Measurements from ENCODE around the gene NHLRC4.
"Not testable (repeated sequence)": the region's sequence is repeated elsewhere in the genome, so short reads cannot be mapped to it uniquely, and the experiment has no call there.

The NHLRC4 gene

DNA sequence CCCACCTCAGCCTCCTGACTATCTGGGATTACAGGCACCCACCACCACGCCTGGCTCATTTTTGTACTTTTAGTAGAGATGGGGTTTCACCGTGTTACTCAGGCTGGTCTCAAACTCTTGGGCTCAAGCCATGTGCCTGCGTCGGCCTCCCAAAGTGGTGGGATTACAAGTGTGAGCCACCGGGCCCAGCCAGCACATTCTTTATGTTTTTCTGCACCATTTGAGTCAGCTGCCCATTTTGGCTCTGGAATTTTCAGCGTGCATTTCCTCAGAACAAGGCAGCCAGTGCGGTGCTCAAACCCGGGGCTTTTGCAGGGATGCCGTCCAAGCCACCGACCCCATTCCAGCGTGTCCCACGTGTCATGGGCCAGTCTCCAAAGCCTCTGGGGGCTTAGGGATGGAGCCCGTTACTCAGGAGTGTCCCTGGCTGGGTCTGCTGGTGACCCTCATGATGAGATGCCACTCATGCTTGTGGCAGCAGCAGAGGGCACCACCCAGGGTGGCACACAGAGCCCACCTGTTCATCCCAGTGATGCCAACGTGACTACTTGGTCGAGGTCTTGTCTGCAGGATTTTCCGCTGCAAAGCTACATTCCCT is 19.3 kb downstream of the NHLRC4 start:
- DNase-seq = no peak

DNA sequence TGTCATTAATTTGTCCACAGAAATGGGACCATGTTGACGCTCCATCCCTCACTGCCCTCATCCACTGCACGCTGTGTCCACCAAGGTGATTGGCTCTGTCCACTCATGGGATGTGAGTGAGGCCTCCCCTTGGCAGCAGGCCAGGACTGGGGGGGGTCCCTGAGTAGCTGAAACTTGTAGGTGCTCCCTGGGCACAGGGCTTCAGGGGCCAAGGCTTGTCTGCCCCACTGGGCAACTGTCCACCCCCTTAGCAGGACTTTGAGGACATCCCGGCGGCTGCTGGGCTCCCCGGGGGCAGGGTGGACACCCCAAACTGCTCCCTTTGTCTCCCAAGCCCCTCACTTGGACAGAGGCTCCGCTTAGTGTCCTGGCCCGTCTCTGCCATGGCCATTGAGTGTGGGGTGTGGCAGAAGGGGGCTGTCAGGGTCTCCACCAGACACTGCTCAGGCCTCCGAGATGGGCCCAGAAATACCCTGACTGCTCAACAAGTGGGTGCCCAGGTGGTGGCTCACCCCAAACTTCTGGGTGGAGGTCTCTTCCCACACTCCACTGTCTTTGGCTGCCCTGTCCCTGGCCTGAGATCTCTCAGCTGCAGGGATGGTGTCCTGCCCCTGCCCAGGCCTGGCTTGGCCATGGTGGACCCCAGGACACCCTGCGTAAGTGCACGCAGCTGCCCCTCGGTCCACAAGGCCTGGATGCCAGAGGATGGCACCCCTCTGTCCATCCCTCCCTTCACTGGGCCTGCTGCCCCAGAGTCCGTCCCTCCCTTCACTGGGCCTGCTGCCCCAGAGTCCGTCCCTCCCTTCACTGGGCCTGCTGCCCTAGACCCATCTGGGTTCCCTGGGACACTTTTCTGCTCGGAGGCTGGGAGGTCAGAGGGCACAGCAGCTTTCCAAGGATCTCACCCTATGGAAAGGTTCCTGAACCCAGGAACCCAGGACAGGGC is 20.1 kb downstream of the NHLRC4 start:
- DNase-seq = no peak

DNA sequence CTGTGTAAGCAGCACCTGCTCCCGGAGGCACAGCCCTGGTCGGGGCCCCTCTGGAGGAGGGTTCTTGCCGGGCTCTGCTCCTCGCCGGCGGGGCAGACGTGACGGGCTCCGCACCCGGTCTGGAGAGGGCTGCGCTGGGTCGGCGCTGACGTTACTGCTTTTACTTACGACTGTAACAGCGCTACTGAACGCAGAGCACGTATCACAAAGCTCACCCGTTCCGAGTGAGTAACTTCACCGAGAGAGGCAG is 21.8 kb downstream of the NHLRC4 start:
- peak; percentile 68 for DNase-seq

DNA sequence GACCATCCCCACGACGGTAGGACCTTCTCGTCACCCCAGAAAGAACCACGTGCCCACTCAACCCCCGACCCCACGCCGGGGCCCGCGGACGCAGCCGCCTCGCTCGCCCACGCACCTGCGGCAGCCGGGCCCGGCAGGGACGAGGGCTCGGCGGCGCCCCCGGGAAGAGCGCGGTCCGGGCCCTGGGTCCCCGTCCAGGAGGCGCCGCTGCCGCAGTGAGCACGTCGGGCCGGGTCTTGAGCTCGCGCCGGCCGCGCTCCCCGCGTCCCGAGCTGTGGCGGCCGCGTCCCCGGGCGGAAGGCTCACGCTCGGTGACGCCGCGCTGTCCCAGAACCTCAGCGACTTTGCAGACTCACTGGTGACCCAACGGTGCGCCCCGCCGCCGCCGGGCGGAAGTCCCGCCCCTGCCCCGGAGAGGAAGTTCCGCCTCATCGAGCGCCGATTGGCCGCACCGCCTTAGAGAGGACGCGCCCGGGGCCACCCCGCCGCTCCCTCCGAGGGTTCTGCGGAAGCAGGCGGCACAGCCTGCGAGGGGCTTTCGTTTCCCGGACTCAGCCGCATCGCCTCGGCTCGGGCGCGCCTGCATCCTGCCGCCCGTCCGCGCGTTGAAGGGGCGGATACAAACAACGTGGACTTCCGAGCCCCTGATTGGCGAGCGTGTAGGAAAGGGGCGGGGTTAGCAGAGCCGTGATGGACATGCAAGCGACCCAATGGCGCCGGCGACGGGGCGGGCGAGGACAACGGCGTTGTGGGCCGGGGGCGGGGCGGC is 22.3 kb downstream of the NHLRC4 start:
- peak; percentile 98 for DNase-seq

DNA sequence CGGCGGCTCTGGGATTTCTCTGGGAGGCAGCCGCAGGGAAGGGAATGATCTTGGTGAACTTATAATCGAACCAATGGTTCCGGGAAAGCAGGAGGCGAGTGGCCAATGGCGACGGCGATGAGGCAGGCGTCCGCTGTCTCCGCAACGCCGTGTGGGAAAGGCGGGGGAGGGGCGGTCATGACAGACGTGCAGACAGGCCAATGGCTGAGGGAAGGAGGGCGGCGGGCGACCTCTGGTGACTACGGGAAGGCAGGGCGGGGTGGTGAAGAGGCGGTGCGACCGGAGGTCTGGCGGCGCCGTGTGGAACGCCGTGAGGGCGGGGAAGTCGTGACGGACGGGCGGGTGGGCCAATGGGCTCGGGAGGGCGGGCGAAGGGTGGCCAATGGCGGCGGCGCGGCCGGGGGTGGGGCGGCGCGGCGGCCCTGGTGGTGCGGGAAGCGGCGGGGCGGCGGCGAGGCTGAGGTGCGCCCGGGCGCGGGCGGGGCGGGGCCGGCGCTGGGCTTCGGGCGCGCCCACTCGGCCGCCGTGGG is 22.9 kb downstream of the NHLRC4 start, which contains the start of gene RAB40C:
Gene RAB40C, plus strand, starts transcription at position 409 of the 530 bp plus-strand sequence. CDS start 226 bp downstream, outside the sequence.
- DNase-seq = peak; percentile 99

GRCh38 chr16:590188-590814 is 23.5 kb downstream of the NHLRC4 start:
- DNase-seq = no peak

DNA sequence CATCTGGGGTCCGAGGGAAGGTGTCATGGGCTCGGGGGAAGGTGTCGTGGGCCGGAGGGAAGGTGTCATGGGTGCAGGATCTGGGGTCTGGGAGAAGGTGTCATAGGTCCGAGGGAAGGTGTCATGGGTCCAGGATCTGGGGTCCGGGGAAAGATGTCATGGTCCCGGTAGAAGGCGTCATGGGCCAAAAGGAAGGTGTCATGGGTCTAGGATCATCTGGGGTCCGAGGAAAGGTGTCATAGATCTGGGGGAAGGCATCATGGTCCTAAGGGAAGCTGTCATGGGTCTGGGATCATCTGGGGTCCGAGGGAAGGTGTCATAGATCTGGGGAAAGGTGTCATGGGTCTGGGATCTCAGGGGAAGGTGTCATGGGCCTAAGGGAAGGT is 24.0 kb downstream of the NHLRC4 start:
- DNase-seq = no peak

- DNase-seq = no peak
Measured at GRCh38 chr16:591231-591630, 24.4 kb downstream of the NHLRC4 start.

GRCh38 chr16:591892-592517 is 25.2 kb downstream of the NHLRC4 start:
- no peak for DNase-seq

DNA sequence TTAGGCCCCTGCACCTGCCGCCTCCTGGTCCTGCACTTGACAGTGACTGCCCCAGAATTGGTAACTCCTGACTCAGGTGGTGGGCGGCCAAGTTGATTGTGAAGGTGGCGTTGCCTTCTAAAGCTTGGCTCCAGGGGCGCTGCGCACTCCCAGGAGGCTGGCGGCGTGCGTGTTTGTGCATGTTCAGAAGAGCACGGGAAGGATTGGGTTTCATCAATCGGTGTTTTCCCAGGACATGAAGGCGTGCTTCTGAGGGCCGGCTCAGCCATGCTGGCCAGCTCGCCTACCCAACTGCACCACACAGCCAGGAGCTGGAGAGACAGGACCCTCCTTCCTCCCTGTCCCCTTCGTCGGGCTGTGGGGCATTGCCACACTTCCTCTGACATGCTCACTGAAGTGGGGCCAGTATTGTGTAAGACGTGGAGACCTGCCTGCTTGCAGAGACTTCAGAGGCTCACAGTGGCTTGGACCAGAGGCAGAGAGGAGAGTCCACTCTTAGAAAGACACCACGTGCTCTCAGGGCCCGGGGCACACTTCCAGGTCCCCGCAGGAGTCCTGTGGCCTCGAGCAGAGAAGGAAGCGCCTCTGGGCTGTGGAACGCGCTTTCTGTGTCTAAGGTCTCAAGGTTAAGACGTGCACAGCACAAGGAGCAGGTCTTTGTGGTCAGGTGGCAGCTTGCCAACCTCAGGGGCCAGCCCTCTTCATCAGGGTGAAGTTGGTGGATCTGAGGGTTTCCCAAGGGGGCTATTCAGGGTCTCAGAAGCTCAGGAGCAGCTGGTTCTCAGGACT is 25.9 kb downstream of the NHLRC4 start:
- DNase-seq = no peak

DNA sequence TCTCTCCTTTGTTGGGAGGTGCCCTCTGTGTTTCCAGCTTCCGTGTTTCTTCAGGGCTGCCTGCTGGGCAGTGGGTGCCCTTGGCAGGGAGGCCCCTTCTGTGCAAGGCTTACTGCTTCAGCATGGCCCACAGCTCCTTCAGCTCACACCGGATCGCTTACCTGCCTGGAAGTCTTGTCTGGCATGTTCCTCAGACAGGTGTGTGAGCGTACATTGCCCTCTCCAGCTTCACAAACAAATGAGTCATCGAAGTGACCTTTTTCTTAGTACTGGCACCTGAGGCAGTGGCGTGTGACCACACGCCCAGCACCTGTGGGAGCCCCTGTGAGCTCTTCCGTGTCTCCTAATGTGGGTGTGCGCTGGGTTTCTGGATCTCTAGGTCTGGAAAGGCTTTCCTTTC is 26.6 kb downstream of the NHLRC4 start:
- DNase-seq = no peak

- DNase-seq = peak; percentile 16
Measured at GRCh38 chr16:593807-594206, 27.0 kb downstream of the NHLRC4 start.

GRCh38 chr16:595094-595528 is 28.3 kb downstream of the NHLRC4 start:
- DNase-seq = no peak

DNA sequence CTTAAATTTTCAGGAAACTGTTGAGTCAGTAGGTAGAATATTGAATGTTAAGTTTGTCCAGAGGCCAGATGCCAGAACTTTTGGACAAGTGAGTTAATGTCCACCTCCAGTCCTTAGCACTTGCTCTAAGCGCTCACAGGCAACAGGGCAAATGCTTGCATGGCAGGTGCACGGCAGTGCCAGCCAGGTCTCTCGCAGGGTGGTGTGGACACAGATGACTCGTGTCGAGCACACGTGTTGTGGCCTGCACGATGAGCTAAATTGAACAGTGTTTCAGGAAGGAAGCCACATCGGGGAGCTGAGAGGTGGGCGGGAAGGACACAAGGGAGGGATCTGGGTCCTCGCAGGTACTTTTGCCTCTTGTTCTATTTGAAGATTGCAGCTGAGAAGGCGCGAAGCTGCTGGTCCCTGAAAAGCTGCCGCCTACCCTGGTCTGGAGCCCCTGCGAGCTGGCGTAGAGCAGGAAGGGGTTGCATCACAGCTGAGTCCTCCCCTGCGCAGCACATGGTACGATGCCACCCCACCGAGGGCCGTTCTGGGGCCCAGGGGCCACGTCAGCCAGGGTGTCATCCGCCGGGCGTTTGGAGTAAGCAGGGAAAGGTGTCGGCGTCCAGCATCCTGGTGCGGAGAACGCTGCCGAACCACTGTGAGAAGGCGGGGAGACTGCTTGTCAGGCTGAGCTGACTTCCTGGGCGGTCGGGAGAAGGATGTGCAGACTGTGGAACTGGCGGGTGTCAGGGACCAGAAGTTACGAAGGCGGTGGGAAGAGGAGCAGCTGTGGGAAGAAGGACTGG is 29.3 kb downstream of the NHLRC4 start:
- DNase-seq = no peak

DNA sequence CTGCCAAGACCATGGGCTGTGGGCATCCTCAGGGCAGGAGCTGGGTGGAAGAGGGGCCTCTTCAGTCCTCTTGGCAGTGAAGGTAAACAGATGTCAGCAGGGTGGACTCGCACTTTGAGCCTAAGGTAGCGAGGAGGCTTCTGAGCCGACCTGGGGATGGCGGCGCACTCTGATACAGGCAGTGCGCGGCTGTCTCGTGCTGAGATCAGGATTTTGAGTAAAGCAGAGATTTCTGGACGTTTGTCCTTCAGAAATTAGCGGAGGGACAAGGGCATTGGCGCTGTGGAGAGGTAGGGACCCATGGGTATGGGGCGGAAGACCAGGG is 29.9 kb downstream of the NHLRC4 start:
- no peak for DNase-seq

DNA sequence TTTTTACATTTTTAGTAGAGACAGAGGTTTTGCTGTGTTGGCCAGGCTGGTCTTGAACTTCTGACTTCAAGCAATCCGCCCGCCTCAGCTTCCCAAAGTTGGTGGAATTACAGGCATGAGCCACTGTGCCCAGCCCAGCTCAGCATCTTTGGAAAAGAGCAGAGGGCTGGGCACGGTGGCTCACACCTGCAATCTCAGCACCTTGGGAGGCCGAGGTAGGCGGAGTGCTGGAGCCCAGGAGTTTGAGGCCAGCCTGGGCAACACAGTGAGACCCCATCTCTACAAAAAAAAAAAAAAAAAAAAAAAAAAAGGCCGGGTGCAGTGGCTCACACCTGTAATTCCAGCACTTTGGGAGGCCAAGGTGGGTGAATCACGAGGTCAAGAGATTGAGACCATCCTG is 30.9 kb downstream of the NHLRC4 start:
- not testable (repeated sequence) for DNase-seq

DNA sequence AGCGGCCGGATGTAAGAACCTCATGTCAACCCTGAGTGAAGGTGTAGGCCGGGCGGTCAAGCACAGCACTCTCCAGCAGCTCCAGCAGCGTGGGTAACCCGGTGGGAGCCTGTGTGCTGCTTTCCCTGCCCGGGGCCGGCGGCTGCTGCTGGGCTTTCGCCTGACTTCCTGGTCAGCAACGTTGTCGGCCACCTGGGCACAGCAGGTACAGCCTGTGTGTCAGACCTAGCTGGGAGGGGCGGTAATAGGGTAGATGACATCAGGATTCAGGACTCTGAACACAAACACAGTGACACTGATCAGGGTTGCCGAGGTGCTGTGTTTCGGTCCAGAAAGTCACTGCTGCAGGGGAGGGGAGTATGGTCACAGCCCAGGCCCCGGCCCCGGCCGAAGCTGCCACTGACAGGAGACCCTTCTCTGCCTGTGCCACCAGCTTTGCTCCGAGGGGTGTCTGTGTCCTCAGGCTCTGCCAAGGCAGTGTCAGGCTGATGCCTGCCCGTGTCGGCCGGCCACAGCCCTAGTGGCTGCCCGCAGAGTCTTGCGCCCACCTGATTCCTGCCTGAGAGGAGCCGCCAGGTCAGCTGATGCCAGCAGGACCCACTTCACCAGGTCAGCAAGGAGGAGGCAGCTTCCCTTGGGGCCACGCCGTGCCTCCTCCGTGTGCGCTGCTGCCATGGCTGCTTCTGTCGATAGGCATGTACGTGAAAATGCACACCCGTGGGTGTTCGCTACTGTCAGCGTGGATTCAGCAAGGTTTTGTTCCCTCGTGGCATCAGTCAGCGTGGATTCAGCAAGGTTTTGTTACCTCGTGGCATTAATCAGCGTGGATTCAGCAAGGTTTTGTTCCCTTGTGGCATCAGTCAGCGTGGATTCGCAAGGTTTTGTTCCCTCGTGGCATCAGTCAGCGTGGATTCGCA is 32.3 kb downstream of the NHLRC4 start:
- DNase-seq = no peak

GRCh38 chr16:600781-601180 is 34.0 kb downstream of the NHLRC4 start:
- no peak for DNase-seq

DNA sequence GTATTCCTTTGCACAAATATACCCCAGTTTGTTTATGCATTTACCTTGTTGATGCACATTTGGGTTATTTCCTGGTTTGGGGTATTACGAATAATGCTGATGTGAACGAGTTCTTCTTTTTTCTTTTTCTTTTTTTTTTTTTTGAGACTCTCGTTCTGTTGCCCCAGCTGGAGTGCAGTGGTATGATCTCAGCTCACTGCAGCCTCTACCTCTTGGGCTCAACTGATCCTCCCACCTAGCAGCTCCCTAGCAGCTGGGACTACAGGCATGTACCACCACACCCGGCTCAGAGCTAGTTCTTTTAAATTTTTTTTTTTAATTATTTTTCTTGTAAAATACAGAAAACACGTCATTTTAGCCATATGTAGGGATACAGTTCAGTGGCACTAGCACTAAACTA is 37.1 kb downstream of the NHLRC4 start:
- no peak for DNase-seq

Measured in femur (tissue), 1 donor.